ENCODE data around the gene SNHG17. TPM values are rescaled to one million over a fixed set of nuclear protein-coding genes. Genes with fewer than 3 reads are reported as not detected.
A peak's percentile ranks its signal among the peaks of the same experiment; 100 is the strongest.
"Not testable (repeated sequence)": the region's sequence is repeated elsewhere in the genome, so short reads cannot be mapped to it uniquely, and the experiment has no call there.

SNHG17 gene
- total RNA-seq, 1 experiment from 2014 or later = 58.4 TPM

DNA sequence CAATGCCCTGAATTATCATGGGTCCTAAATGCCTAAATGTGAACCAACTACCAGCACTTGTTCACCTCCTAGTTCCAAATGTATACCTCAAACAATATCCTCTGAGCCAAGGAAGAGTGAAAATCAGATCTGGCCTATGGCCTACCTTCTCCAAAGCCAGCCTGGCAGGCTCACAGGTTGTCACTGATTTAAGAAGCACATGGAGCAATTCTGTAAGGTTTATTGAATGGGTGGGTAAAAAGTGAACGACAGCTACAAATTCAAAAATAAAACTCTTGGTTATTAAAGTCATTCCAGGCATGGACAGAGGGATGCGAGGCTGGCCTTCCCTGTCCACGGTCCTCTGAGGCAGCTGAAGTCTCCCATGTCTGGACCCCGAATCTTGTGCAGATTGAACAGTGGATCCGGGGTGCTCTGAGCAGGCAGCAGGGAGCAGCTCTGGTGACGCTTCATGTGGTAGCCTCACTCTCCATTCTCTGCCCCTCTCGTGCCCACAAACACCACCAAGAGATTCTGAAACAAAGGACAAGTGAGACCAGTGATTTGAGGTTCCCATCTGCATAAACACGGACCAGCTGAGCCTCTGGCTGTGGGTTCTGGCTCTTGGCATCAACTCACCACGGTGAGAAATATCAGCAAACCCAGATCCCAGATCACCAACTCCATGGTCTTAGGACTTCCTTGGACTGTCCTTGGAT, 14.6 kb downstream of the SNHG17 start:
- no peak for DNase-seq (ENCODE audit: low spot score)

DNA sequence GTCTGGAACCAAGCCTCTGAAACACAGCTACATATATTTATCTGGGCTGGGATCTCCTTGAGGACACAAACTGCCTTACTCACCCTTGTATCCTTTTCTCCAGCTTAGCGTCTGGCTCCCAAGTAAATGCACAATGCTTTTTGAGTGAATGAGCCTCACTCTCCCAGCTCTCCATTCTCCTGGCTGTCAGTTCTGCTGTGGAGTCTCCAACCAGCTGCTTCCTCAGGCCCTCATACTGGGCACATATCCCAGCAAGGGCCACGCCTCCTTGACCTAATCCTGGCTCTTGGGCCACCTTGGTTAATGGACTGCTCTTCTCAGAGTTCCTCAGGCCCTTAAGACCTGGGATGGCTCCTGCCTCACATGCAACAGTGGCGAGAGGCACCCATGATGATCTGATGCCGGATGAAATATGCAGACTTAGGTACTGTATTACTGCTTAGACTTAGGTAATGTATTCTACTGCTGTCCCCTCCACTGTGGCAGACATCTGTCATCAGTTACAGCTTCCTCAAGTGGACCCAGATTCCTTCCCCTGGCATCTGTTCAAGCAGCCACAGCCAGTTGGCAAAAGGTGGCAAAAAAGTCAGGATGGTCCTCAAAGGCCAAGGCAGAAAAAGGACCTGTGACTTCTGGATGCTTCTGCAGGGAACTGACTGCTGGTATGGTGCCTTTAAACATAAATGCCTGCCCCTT, 16.5 kb downstream of the SNHG17 start:
- no peak for DNase-seq (ENCODE audit: low spot score)

DNA sequence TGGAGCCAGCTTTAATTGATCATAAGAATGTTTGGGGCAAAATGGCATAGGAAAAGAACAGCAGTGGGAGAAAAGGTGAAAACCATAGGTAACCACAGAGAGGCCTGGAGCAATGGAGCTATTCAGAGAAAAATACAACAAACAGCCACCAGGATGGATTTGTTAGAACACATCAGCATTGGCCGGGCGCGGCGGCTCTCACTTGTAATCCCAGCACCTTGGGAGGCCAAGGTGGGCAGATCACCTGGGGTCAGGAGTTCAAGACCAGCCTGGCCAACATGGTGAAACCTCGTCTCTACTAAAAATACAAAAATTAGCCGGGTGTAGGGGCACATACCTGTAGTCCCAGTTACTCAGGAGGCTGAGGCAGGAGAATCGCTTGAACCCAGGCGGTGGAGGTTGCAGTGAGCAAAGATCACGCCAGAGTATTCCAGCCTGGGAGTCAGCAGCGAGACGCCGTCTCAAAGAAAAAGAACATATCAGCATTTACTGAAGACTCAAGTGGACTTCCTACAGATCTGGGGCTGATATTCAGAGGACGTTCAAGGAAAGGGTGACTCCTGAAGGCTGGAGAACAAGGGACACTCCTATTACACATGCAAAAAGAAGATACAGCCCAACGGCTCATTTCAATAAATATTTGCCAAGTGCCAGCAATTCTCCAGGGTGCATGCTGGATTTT, 20.2 kb downstream of the SNHG17 start:
- DNase-seq (ENCODE audit: low spot score) = no peak

DNA sequence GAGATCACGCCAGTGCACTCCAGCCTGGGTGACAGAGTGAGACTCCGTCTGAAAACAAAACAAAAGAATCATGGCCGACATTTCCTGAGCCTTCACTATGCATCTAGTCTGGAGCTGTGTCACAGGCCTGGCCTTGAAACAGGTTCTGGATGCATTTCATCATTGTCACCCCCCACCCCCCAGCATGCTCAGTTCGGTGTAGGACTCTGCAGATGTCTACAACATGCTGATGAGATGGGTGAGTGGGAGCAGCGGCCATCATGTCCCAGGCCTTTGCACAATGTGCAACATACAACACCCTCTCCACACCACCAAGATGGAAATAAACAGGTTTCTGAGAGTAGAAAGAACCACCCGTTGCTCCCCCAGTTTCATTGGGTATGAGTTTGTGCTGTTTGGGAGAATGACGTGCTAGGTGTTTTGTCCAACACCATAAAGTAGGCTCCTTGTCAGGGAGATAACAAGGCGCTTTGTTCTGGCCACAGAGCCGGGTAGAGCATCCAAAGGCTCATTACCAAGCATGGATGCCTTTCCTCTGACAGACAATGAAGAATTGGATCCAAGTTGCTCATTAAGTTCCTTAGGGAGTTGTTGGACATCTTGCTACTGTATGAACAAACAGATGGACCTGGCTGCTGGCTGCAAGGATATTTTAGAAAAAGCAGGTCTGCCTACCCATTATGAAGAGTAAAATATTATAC, 22.1 kb downstream of the SNHG17 start:
- DNase-seq (ENCODE audit: low spot score) = no peak

DNA sequence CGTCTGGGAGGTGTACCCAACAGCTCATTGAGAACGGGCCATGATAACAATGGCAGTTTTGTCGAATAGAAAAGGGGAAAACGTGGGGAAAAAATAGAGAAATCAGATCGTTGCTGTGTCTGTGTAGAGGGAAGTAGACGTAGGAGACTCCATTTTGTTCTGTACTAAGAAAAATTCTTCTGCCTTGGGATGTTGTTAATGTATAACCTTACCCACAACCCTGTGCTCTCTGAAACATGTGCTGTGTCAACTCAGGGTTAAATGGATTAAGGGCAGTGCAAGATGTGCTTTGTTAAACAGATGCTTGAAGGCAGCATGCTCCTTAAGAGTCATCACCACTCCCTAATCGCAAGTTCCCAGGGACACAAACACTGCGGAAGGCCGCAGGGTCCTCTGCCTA, 27.3 kb downstream of the SNHG17 start:
- not testable (repeated sequence) for DNase-seq (ENCODE audit: low spot score)

DNA sequence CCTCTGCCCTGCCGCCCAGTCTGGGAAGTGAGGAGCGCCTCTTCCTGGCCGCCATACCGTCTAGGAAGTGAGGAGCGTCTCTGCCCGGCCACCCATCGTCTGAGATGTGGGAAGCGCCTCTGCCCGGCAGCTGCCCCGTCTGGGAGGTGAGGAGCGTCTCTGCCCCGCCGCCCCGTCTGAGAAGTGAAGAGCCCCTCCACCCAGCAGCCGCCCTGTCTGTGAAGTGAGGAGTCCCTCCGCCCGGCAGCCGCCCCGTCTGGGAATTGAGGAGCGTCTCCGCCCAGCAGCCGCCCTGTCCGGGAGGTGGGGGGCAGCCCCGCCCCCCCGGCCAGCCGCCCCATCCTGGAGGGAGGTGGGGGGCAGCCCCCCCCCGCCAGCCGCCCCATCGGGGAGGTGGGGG, 27.8 kb downstream of the SNHG17 start:
- DNase-seq (ENCODE audit: low spot score) = no peak

DNA sequence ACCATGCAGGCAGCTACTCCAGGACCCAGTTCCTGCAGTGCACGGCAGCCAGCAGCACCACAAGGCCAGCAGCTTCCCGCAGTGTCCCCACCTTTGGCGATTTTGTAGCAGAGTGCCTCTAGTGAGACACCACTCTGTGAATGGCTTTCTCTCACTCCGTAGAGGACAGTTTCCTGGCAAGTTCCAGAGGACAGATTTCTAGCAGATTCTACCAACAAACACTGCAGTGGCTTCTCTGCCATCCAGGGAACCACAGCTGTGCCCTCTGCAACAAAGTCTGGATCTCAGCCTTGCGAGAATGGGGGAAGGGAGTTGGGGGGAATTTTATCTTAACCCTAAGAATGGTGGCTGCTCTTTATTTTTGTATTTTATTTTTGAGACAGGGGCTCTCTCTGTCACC, 28.7 kb downstream of the SNHG17 start:
- DNase-seq (ENCODE audit: low spot score) = no peak

DNA sequence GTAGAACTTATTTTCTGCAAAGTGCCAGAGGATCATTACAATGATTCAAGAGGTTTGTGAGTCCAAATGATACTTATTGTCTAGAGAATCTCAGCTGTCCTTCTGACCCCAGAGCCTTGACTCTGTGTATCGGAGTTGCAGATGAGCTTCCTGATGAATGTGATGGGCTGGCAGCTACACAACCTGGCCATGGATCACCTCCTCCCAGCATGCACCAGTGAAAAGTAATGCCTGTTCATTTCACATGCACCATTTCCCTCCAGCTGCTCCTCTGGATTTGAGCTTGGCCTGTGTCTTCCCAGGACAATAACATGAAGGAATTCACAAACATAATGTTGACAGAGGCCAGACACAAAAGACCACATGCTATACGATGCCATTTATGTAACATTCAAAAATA, 30.0 kb downstream of the SNHG17 start:
- DNase-seq (ENCODE audit: low spot score) = no peak

DNA sequence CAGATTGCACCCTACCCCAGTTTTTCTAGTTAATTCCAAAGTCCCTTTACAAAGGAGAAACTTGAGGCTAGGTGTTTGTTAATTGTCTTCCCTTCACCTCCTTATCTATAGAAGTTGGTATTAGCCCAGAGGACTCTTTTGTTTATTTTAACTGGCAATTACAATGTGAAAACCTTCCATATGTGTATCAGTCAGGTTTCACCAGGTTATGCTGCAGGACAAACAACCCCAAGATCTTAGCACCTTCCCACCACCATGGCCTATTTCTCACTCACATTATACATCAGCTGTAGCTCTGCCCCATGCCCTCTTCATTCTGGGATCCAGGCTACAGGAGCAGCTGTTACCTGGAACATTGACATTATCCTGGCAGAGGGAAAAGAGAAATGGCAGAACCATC, 31.1 kb downstream of the SNHG17 start:
- no peak for DNase-seq (ENCODE audit: low spot score)

DNA sequence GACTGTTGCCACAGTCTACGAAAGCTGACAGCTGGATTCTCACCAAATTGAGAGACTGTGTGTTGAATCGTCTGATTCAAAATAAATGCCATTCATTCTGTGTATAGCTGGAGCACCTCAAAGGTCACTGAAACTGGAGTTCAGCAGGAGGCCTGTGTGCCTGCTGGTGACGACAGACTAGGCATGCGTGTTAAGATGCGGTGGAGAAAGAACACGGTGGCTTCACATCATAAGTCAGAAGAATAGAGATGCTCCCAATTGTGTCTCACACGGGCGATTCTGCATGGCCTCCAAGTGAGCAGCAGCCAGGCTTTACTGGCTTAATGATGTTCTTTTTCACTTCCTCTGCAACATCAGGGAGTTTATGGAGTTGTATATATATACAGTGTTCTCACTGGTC, 32.3 kb downstream of the SNHG17 start:
- DNase-seq (ENCODE audit: low spot score) = no peak

DNA sequence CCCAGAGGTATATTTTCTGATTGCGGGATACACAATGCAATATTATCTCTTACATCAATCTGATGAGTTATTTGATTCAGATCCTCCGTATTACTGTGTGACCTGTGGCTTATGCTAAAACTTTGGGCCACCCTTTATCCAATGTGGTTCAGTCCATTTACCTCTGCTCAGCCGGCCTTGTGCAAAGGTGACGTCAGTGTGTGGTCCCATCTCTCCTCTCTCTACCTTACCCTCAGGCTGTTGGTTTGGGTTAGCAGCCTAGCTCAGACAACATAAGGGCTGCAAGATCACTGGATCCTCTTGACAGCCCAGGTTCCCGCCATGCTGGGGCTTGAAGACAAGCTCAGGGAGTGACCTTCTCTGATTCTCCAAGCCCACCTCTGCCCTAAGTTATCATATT, 33.0 kb downstream of the SNHG17 start:
- DNase-seq (ENCODE audit: low spot score) = no peak

DNA sequence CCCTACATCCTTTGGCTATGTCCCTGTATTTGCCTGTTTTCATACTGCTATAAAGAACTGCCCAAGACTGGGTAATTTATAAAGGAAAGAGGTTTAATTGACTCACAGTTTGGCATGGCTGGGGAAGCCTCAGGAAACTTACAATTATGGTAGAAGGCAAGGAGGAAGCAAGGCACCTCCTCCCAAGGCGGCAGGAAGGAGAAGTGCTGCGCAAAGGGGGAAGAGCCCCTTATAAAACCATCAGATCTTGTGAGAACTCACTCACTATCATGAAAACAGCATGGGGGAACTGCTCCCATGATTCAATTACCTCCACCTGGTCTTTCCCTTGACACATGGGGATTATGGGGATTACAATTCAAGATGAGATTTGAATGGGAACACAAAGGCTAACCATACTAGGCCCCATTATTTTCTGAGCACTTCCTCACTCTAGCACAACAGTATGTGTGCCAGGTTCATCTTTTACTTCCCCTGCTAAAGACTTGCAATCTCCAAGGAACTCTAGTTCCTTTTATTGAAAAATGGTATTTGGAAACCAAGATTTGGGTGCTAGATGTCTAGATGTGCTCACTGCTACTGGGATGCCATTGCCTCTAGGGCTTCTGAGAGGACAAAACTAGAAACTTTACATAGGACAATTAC, 39.3 kb downstream of the SNHG17 start:
- DNase-seq (ENCODE audit: low spot score) = not testable (repeated sequence)

DNA sequence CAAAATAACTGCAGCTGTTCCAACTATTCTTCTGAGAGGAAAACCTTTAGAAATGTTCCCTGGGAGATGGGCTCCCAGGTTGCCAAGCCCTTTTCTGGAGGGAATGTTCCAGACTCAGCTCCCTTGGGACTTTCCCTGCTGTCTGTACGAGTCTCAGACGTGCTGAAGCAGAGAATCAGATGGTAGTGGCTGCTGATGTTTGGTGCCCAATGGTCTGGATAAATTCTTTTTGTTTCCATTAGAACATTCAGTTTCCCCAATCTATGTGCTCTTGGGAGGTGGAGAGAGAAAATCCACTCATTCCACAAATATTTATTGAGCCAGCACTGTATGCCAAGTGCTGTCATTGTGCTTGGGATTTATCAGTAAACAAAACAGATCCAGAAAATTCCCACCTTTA, 40.0 kb downstream of the SNHG17 start:
- DNase-seq (ENCODE audit: low spot score) = no peak

DNA sequence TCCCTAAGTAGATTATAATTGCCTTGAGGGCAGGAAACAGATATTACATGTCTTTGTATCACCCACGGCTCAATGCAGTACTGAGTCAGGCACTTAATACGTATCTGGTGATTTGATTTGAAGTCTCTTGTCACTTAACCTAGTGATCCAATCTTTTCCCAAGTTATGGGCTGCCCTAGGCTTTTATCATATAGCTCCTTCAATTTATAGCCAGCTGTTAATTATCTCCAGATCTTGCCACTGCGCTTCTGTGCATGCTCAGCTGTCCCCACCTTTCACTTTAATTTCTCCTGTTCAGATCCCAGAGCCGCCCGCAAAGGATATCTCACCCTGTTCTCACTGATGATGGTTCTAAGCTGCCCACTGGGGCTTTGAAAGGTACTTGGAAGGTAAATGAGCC, 41.9 kb downstream of the SNHG17 start:
- DNase-seq (ENCODE audit: low spot score) = no peak

DNA sequence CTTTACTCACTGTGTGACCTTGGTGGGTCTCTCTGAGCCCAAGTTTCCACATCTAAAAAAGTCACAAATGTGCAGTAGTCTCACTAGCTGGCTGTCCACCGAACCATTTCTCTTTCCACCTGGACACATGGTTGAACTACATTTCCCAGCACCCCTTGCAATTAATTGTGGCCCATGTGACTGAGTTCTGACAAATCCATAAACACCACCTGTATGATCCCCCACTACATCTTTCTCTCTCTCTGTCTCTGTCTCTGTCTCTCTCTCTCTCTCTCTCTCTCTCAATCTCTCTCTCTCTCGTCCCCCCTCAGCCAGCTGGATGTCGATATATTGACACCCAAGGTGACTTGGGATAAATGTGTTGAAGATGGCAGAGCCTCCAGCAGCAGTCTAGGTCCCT, 42.8 kb downstream of the SNHG17 start:
- peak; percentile 54 for DNase-seq (ENCODE audit: low spot score)

DNA sequence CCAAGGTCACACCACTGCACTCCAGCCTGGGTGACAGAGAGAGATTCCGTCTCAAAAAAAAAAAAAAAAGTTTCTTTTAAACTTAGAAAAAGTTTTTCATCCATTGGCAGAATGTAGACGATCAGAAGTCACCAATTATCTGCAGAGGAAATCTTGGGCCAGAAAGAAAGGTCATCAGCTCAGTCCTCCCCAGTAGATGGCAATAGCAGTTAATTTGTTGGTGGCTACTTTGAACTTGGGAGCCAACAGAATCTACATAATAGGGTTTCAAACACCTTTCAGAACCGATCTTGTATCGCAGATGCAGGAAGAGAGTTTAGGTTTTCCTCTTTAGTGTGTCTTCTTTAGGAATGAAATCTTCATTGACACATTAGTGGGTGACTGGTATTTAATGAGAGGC, 47.2 kb downstream of the SNHG17 start:
- peak; percentile 33 for DNase-seq (ENCODE audit: low spot score)

DNA sequence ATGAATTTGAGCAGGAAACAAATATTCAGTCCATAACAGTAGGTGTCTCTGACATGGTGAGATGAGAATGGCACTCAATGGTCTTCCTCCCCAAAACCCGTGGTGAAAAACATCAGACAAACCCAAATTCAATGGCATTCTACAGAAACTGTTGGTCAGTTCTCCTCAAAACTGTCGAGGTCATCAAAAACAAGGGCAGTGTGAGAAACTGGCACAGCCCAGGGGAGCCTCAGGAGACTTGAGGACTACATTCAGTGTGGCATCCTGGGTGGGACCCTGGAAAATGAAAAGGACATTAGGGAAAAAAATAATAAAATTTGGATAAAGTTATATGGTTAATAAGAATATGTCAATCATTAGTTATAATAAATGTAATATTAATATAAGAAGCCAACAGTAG, 48.3 kb downstream of the SNHG17 start:
- no peak for DNase-seq (ENCODE audit: low spot score)

DNA sequence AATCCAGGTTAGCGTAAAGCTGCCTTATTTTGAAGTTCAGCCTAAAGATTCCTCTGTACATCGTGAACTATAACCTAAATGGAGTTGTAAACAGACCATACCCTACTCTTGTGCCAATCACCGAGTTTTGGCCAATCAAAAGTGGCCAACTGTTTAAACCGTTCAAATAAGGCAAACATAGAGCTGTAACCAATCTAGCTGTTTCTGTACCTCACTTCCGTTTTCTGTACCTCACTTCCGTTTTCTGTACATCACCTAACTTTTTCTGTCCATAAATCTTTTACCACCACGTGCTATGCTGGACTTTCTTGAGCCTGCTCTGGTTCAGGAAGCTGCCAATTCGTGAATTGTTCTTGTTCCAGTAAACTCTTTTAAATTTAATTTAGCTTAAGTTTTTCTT, 49.1 kb downstream of the SNHG17 start:
- DNase-seq (ENCODE audit: low spot score) = no peak

DNA sequence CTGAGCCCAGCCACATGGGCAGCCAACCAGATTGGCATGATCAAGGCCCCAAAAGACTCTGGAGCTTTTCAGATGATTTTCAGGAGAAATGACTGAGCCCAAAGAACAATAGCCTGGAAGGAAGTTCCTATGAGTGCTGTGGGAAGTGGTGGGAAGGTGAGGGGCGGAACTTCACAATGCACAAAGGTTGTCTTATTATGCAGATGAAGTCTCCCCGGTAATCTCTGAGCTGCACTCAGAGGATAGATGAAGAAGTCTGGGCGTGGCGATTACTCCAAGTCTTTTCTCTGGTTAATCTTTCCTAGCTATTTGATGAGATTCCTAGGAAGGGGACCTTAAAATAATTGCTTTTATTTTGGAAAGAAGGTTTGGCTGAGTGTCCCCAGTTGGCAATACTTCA, 52.0 kb downstream of the SNHG17 start:
- no peak for DNase-seq (ENCODE audit: low spot score)

DNA sequence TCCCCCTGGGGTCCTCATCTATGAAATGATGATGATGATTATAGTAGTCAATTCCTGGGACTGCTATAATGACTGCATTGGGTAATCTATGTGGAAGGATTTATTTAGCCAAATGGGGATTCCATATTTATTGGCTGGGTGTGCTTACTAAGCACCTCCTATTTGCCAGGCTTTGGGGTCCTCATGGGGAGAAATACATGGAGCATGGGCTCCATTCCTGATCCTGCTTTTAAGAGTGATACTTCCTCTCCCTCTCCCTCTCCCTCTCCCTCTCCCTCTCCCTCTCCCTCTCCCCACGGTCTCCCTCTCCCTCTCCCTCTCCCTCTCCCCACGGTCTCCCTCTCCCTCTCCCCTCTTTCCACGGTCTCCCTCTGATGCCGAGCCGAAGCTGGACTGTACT, 57.3 kb downstream of the SNHG17 start:
- not testable (repeated sequence) for DNase-seq (ENCODE audit: low spot score)

DNA sequence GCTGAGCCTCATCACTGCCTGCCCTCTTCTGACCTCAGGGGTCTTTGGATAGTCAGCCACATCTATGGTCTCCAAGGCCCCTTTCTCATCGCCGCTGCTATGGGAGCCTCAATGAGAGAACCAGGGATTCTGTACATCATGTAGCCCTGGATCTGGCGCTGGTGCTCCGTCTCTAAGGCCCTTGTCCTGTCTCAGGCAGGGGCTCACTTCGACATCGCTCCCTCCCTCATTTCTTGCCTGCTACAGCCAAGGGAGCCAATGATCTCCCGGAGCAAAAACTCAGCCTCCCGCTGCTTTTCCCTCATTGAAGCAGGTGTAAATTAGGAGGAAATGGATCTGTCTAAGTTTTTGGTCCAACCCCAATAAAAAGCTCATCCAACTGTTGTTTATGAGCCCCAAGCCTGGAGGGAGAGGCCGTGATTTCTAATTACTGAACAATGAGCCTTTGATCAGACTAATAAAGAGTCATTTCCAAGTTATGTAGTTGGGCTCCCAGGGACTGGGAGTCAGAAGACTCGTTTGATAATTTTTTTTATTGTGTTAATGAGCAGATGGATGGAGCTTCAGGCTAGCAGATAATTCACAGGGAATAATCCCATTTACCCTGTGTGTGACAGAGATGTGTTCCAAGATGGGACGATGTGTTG, 58.0 kb downstream of the SNHG17 start:
- no peak for DNase-seq (ENCODE audit: low spot score)
